Measurements from ENCODE around the gene YPEL5.
A peak's percentile ranks its signal among the peaks of the same experiment; 100 is the strongest.
"Not testable (repeated sequence)": the region's sequence is repeated elsewhere in the genome, so short reads cannot be mapped to it uniquely, and the experiment has no call there.

YPEL5 gene

DNA sequence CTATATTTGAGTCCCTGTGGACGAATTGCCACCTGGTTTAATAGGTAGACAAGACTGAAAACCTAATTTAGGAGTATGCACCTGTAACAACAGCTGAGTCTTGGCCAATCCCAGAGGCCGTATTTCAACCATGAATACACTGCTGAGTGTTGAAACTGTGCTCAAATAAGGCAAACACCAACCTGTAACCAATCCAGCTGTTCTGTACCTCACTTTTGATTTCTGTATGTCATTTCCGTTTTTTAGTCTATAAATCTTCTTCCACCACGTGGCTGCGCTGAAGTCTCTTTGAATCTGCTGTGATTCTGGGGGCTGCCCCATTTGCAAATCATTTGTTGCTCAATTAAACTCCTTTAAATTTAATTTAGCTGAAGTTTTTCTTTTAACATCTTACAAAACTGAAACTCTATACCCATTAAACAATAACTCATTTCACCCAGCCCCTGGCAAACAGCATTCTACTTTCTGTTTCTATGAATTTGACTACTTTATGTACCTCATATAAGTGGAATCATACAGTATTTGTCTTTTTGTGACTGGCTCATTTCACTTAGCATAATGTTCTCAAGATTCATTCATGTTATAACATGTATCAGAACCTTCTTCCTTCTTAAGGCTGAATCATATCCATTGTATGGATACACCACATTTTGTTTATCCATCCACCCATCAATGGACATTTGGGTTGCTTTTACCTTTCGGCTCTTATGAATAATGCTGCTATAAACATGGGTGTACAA, 7.5 kb upstream of the YPEL5 start:
- no peak for DNase-seq

DNA sequence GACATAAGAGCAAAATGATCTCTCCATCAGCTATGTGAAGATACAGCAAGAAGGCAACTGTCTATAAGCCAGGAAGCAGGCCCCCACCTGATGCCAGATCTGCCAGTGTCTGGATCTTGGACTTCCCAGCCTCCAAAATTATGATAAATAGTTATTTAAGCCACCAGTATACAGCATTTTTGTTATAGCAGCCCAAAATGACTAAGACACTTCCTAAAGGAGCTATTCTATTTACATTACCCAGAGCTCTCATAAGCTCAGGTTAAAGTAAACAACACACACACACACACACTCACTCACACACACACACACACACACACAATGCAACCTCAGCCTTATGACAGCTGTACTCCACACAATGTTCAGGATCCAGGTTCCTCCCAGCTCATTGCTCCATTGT, 5.7 kb upstream of the YPEL5 start:
- DNase-seq: no peak

DNA sequence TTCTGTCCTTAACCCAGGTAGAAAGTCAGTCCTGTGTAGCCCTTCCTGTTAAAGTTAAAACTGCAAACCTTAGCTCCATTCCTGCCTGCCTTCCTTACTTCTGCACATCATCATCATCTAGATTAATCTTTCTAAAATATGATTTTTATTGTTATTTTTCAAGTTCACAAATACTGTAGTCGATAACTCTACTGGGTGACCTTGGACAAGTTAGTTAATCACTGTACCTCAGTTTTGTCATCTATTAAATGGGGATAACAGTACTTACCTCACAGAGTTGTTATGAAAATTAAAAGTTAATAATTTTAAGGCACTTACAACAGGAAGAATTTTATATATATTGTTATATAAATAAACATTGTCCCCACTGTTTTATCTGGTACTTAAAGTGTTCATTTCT, 2.5 kb upstream of the YPEL5 start:
- no peak for DNase-seq

DNA sequence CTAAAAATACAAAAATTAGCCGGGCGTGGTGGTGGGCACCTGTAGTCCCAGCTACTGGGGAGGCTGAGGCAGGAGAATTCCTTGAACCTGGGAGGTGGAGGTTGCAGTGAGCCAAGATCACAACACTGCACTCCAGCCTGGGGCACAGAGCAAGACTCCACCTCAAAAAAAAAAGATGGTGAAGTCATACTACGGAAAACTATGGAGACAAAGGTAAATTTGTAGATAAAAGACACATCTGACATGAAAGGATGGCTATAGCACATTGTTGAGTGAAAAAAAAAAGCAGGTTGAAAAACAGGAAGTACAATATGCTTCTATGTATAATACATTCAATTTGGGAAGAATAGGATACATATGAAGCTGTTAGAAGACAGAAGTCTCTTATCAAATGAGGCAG, 1.9 kb upstream of the YPEL5 start:
- DNase-seq: not testable (repeated sequence)

DNA sequence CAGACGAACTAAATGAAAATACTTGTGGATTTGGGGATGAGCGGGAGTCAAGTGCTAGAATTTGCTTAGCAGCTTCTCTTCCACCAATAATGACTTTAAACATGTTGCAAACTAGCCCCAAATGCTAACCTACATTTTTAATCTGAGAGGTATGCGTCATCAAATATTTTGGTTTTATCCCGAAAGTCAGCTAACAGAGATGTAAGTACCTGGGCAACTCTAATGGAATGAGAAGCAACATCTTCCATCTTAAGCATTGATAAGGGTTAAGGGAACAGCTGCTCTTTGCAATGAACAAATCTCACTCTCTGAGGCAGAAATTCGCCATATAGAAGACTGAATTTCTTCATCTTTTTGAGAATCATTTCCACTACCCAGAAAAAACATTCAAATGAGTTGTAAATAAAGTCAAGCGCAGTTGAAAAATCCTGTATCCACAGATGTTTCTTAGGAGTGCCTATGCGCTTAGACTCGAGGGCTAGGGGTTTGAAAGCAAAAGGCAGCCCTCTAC, 926 bp upstream of the YPEL5 start:
- DNase-seq: no peak

DNA sequence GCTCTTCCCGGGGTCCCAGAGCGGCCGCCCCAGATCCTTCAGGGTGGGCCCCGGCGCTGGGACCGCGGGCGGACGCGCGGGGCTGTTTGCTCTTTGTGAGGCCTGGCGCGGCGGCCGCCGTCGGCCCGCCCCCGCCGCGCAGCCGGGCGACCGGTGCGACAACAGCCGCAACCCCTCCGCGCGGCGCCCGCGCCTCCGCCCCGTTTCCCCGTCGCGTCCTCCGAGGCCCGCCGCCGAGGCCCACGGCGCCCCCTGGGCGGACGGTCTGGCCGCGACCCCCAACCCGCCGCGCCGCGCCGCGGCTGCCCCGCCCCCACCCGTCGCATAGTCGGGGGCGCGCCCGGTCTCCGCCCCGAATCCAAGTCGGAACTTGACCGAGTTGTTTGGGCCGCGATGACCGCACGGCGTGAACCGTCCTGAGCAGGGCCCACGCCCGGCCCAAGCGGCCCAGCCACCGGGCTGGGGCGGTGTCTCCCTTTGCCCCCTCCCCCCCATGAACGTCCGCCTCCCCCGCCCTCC, 448 bp downstream of the YPEL5 start:
- no peak for DNase-seq

DNA sequence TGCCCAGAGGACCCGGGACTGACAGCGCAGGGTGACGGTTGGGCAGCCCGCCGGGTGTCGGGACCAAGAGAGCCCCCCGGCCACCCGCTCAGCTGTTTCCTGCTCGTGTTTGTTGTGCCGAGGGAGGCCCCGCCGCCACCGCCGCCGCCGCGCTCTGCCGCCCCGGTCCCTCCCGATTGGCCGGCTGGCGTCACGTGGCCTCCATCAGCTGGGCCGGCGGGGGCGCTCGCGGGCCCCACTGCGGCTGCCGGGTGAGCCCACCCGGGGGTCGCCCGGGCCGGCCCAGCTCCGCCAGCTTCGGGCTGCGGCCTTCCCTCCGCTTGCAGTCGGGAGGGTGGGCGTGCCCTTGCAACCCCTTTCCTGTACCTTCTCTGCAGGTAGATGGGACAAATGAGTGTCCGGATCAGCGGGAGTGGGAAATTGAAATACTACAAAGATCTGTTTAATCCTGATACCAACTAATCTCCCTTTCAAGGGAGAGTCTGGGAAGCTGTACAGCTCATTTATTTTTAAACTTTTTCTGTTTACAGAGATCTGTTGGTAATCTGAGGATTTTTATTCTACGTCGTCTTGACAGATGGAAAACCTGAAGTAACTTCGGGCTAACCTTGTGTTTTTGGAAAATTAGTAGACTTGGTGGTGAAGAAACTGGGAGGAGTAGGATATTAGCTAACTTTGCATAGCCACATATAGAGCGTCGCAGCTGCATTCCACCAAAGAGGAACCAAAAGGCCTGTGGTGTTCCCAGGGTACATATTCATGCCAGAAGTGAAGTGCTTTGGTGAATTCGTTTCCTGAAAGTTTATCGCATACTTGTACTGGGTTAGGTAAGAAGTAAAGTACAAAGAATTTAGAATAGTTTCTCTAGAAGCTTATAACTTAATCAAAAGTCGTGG, 1.2 kb downstream of the YPEL5 start:
- peak; percentile 48 for DNase-seq

DNA sequence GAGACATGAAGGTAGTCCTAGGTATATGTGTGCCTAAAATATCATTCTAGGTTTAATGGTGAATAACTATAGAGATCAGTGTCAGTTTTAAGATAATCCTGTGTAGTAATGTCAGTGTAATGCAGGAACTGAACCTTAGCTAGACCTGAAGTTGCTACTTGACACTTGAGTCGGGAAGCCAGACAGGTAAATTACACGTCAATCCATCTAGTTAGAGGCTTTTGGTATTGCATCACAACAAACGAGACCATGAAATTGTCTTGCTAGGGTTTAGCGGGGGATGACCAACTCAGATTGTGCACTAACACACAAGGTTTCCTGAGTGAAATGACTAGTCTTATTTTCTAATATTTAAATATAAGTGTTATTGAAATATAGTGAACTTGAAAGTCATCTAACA, 2.0 kb downstream of the YPEL5 start:
- DNase-seq: no peak

DNA sequence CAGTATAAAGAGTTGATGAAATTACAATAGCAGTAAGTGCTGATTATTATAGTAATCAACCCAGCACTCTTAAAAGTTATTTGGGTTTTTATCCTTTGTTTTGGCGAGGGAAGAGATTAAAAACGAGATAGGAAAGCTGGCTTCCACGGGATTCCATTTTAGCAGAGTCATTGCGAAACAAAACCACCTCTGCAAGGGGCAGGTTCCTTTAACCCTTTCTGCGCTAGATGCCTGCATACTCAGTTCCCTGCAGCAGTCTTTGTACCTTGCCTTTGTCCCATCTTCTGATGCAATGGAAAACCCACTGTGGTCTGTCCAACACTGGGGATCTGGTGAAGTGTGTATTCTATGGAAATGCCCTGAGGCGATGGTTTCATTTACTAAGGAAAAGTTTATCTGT, 2.7 kb downstream of the YPEL5 start:
- no peak for DNase-seq

DNA sequence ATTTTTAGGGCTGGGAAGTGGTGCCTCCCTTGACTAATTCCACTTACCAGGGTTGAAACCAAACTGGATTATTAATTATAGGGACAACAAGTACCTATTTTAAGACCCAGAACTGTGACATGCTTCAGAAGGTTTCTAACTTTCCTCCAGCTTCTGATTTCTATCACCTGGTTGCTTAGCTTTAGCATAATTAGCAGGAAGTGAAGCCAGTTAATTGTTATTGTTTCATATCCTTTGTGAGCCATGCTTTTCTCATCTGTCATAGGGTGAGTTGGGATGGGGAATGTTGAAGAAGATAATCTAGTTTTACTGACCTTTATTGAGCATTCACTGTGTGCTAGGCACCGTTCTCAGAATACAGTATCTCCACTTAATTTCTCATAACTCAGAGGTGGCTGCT, 3.2 kb downstream of the YPEL5 start:
- no peak for DNase-seq

DNA sequence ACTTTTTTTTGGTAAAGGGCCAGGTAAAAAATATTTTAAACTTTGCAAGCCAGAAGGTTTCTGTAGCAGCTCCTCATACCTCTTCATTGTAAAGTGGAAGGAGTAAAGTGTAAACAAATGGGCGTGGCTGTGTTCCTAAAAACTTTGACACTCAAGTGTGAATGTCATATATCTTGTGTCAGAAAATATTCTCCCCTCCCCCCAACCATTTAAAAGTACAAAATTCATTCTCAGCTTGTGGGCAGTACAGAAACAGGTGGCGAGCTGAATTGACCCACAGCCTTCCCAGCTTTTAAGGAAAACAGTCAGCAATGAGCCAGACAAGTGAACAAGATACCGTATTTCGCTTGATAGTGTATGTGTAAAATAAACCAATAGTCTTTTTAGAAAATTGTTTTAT, 4.0 kb downstream of the YPEL5 start:
- DNase-seq: no peak

DNA sequence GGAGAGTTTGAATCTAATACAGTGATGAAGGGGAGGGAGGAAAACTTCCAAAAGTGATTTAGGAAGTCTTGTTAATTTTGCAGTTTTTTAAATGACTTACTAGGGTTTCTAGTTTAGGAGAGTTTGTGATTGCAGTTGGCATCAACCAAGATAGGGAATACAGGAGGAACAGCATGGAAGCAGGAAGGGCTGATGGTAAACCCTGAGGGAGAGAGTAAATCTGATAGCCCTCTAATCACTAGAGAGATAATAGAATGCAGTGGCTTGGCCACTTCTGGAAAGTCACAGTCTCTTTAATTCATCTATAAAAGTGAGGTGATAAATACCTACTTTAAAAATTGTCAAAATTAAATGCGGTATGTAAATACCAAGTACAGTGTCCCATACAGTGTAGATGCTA, 5.6 kb downstream of the YPEL5 start:
- no peak for DNase-seq

DNA sequence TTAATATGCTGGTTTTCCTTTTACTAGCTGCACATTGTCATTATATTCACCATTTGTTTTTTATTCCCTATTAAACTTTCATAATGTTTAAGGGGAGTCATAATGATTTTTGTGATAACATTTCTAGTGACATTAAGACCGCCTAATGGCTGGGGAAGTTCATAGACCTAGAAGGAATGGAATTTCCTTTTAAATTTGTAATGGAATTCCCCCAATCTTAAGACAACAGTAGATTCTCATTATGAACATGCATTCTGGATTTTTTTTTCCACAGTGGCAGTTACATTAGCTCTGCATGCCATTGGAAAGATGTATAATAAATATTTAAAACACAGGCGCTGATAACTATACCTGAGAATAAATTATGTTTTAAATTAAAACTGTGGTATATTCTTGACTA, 8.4 kb downstream of the YPEL5 start:
- no peak for DNase-seq

DNA sequence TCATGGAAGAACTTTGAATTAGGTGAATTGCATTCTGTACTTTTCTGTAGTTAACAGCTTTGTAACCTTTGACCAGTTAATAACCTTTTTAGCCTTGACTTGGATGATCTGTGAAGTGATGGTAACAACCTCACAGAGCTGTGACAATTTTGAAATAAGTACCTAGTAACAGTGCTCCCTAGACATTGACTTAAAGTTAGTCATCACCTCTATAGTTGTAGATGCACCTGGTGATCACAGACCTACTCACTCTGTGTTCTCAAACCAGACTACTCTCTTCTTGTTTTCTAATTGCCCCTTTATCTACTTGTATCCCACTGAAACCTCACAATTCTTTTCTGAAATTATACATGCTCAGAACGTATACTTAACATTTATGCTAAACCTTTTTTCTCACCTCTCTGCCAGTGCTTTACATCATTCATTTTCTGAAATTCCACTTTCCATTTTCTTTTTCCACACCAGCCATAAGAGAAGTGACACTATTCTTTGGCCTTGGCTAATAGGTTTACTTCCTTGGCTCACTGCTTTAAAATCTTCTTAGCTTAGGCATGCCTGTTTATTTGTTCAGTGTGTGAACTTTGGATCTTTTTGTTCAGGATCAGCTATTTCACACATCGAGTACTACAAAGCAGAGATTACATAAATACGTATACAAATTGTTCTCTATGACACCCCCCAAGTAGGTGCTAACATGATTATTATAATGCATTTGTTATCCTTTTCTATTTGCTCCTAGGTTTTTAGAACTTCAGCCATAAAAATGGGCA, 9.3 kb downstream of the YPEL5 start:
- no peak for DNase-seq

DNA sequence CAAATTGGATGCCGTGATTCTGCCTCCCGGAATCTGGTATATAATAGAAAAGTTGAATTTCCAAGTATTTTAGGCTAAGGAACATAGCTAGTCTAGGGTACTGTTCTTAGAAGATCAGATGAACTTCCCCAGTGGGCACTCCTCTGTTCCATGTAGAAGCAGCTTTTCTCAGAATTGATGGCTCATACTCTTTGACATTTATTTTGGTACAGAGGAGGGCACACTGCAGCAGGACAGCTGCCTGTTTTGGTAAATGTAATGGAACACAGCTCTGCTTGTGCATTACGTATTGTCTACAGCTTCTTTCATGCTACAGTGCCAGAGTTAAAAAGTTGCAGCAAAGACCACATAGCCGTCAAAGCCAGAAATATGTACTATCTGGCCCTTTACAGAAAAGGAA, 10.8 kb downstream of the YPEL5 start:
- DNase-seq: no peak

DNA sequence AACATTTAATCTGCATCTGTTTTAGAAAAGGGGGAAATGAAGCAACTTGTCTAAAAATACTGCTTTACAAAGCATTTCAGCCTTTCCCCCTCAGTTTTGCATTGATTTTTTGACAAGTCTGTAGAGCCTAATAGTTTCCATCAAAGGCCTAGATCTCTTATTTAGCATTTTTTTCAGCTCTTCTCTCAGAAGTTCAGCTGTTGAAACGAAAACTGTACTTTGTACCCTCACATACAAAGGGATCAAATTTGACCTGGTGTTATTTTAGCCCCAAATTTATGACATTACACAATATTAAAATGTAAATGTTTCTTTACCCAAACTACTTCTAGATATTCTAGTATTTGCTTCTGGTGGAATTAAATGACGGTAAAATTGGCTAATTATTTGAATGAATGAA, 13.0 kb downstream of the YPEL5 start:
- DNase-seq: no peak

DNA sequence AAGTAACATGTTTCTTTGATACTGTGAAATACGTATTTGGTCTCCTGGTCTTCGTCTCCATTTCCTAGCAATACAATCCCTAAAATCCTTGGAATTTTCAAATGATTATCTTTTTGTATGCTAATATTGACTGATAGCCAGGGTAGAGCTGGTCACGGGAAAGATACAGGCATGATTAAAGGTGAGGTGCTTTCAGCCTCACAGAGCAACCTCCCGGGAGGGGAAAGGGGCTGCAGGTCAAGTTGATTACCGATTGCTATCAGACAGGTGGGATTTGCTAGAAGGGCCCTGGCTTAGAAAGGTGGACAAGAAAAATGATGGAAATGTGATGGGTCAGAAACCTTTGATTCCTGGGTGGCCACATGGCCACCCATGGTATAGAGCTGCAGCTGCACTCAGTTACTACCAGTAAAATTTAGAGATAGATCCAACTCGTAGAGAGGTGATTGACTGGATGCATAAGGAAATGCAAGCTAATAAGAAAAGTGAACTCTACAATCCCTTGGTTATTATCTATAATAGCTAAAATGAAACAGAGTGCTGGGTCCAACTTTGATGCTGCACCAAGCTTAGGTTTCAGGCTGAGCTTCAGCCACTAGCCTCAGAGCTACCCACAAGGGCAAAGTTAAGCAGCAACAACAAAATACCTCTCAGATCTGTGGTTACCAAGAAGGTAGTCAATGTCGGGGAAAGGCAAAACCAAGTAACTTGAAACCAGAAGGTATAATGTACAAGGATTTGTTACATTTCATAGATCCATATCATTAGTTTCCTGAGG, 15.3 kb downstream of the YPEL5 start:
- DNase-seq: no peak

DNA sequence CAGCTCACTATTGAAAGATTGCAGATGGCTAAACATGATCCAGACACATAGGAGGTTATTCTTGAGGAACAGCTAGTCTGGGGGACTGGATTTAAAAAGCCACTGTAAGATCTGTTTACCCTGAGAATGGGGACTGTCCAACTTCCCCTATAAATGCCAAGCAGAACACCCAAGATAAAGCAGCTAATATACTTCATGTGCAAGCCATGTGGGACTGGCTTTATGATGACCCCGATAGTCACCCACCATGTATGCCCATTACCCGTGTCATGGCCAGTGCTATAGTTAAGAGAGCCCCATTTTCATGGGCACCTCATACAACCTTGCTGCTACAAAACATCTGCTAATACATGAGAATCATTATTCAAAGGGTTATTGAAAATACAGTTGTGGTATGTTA, 16.0 kb downstream of the YPEL5 start:
- DNase-seq: no peak

DNA sequence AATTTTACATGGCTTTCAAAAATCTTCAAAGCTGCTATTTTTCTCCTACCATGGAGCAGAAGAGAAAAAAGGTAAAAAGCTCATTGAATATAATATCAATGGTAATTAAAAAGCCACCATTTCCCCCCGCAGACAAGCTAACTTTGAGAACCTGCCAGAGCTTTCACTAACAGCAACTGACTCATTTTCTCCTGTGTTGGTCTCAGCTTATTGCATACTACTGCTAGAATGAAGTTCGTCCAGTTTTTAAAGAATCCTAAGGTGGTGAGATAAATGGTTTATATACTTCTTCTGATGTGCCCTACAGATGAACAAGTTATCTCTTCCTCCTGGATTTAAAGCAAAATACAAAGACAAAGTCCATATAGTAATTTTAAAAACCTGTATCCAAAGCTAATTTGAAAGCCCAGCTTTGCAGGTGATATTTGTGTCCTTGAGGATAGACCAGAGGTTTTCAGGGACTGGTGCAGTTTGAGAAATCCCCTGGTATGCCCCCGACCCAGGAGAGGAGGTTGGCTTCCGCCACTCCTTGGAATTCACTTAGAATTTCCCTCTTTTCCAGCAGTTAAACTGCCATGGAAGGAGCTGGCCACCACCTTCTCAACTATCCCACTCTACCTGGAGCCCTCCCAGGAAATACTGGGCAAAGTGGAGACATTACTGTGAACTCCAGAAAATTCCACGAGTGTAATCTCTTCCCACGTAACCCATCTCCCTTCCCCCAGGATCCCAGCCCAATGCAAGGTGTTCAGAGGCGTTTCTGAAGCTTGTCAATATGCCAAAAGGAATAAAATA, 17.5 kb downstream of the YPEL5 start:
- no peak for DNase-seq

DNA sequence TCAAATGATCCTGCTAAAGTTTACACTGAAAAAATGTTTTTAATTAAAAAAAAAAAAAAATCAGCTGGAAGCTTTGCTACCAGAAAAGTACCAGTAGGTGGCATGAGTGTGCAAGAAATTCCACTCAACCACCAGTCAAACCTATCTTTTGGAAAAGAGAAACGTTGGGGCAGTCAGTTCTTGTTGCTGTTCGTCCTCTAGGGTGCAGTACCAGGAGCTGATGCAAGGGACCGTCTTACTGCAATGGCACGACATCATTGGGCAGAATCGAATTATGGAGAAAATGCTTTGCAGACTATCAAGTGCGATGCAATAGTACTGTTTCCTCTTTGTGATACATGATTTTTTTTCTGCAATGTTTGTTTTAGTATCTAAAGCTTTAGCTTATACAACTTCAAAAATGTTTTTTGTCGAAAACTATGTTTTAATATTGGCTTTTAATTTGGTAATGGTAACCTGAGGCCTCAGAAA, 18.3 kb downstream of the YPEL5 start:
- peak; percentile 90 for DNase-seq

DNA sequence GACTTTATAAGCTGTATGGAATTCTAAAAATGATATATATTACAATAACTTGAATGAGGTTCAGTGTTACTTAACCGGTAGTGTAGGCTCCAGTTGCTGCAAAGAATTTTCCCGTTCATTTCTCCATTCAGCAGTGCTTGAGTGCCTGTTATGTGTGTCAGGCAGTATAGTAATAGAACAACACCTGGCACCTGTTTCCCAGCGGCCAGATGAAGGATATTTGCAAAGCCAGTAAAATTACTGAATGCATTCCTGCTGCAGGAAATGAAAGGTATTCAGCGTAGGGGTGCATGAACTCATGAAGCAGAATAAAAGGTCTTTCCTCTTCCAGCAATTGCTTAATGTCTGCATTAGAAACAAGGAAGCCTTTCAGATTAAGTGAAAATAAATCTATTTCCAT, 18.8 kb downstream of the YPEL5 start:
- DNase-seq: no peak
